ENCODE measurements around the gene GHRL.

- no peak for TF ChIP-seq CTCF (IDR thresholded peaks at IDR 0.05)
- no peak for TF ChIP-seq POLR2A (IDR thresholded peaks at IDR 0.05)
Observed at GRCh38 chr3:10333349-10333650, 40.6 kb upstream of the GHRL start.

Measured in testis (tissue), 2 donors.